Stimulated activated CD4-positive, alpha-beta T cell treated with anti-CD3 and anti-CD28 coated beads, Interleukin-2, amount 100 ng/mL, for 24 hours (primary cell): ENCODE measurements around the gene PHPT1.
"Not testable (repeated sequence)": the region's sequence is repeated elsewhere in the genome, so short reads cannot be mapped to it uniquely, and the experiment has no call there.

Source experiments
- DNase-seq, 2 donors: peaks; one replicate each; pipeline ENCODE4 v3.0.0-alpha.2; 2020

Gene PHPT1

GRCh38 chr9:136823136-136824046 is 25.8 kb upstream of the PHPT1 start:
- DNase-seq = no peak

GRCh38 chr9:136824496-136825225 is 24.5 kb upstream of the PHPT1 start:
- DNase-seq = no peak

GRCh38 chr9:136825295-136826187 is 23.7 kb upstream of the PHPT1 start:
- no peak for DNase-seq

- DNase-seq = no peak
Measured at GRCh38 chr9:136826188-136826541, 23.0 kb upstream of the PHPT1 start.

GRCh38 chr9:136826703-136827582 is 22.3 kb upstream of the PHPT1 start:
- no peak for DNase-seq

- DNase-seq = no peak
Measured at GRCh38 chr9:136827794-136828473, 21.3 kb upstream of the PHPT1 start.

- no peak for DNase-seq
Measured at GRCh38 chr9:136828474-136829140, 20.6 kb upstream of the PHPT1 start.

GRCh38 chr9:136829412-136829811 is 19.8 kb upstream of the PHPT1 start:
- no peak for DNase-seq

- no peak for DNase-seq
Measured at GRCh38 chr9:136829981-136830885, 19.0 kb upstream of the PHPT1 start.

- DNase-seq = no peak
Measured at GRCh38 chr9:136831002-136831719, 18.0 kb upstream of the PHPT1 start.

- DNase-seq = no peak
Measured at GRCh38 chr9:136831720-136832104, 17.5 kb upstream of the PHPT1 start.

- DNase-seq = no peak
Measured at GRCh38 chr9:136832581-136832980, 16.6 kb upstream of the PHPT1 start.

GRCh38 chr9:136833381-136834048 is 15.7 kb upstream of the PHPT1 start:
- not testable (repeated sequence) for DNase-seq

- no peak for DNase-seq
Measured at GRCh38 chr9:136835162-136835931, 13.9 kb upstream of the PHPT1 start.

- DNase-seq = no peak
Measured at GRCh38 chr9:136835932-136836904, 13.0 kb upstream of the PHPT1 start.

GRCh38 chr9:136837146-136837855 is 11.9 kb upstream of the PHPT1 start:
- DNase-seq = no peak
